Prostate gland (tissue), 2 donors: ENCODE data around the gene NCAN. TPM values are rescaled to one million over a fixed set of nuclear protein-coding genes. Genes with fewer than 3 reads are reported as not detected.

ENCODE experiments used
- DNase-seq: peaks from one replicate; pipeline ENCODE4 v3.0.0-alpha.2; 2019; ENCODE audit warnings: low spot score
- H3K27ac ChIP-seq, 2 donors: fragments of 200-600 bp; sonication (generic); 2 replicates each; pipeline ENCODE4 v1.5.1; 2017 to 2019
- H3K27me3 ChIP-seq: fragments of 200-600 bp; sonication (generic); replicated peaks from 2 replicates; pipeline ENCODE4 v1.5.1; 2019; ENCODE audit not compliant: insufficient read depth
- H3K36me3 ChIP-seq, 2 donors: fragments of 200-600 bp; sonication (generic); 1 replicate in 1 of 2; 2 replicates in 1 of 2; pipeline versions ENCODE4 v1.5.1 to v1.8.1; 2017 to 2019
- H3K4me1 ChIP-seq: fragments of 200-600 bp; sonication (generic); replicated peaks from 2 replicates; pipeline ENCODE4 v1.5.1; 2019
- H3K4me3 ChIP-seq, 2 donors: fragments of 200-600 bp; sonication (generic); 2 replicates each; pipeline ENCODE4 v1.5.1; 2017 to 2019
- H3K9me3 ChIP-seq: fragments of 200-600 bp; sonication (generic); 2 replicates; pipeline ENCODE4 v1.5.1; 2017
- POLR2A ChIP-seq: fragments of 450-650 bp; IDR thresholded peaks from one replicate; pipeline ENCODE4 v1.6.1; 2016; ENCODE audit warnings: antibody characterized with exemption, mild to moderate bottlenecking
- POLR2AphosphoS5 ChIP-seq: sonication (generic); formaldehyde crosslinking; IDR thresholded peaks from one replicate; pipeline ENCODE4 v1.6.1; 2017; ENCODE audit warnings: antibody characterized with exemption
- WGBS: methylation state at CpG from one replicate; pipeline ENCODE4 v1.1.5; 2018; 5-methylcytosine and 5-hydroxymethylcytosine counted together
- intact Hi-C: fragments of 100-400 bp; cut with DNase I; formaldehyde crosslinking; loops from one replicate; pipeline ENCODE4 v1.14.2; 2022
- total RNA-seq, 2 donors: library from RNA; depleted of rRNA; stranded (reverse); fragments of >200 nt; gene quantifications; one replicate each; pipeline ENCODE4 v1.1.0, GENCODE V29; 2016
- TF ChIP-seq, protein P1 (sequence below), 4 experiments: fragments of 200-600 bp in 2 of 4; fragments of 450-650 bp in 2 of 4; sonication (generic) in 2 of 4; IDR thresholded peaks; 1 replicate in 3 of 4; 2 replicates in 1 of 4; pipeline ENCODE4 v1.5.1; 2016 to 2019; ENCODE audit warnings: antibody characterized with exemption in 4 of 4, mild to moderate bottlenecking in 2 of 4, moderate library complexity in 2 of 4

Gene NCAN
- total RNA-seq, 2 donors from 2014 or later = 1.2 TPM; not detected in 1

- H3K9me3 ChIP-seq = no peaks in the 10 kb centered on the region
These were observed 48.9 kb downstream of the NCAN start for GRCh38 chr19:19260417-19261214.

GRCh38 chr19:19261350-19262189, 49.8 kb downstream of the NCAN start:
- Histone ChIP-seq H3K36me3 (no peaks in the 10 kb centered on the region), H3K4me3 (no peak overlapping the region), H3K9me3 (no peaks in the 10 kb centered on the region), H3K27me3 (peaks cover 11% of the 10 kb centered on the region), H3K4me1 (no peaks in the 10 kb centered on the region), H3K27ac (no peak overlapping the region)
- TF ChIP-seq POLR2AphosphoS5 (no peak), POLR2A (no peak)
- TF ChIP-seq, protein P1, sequence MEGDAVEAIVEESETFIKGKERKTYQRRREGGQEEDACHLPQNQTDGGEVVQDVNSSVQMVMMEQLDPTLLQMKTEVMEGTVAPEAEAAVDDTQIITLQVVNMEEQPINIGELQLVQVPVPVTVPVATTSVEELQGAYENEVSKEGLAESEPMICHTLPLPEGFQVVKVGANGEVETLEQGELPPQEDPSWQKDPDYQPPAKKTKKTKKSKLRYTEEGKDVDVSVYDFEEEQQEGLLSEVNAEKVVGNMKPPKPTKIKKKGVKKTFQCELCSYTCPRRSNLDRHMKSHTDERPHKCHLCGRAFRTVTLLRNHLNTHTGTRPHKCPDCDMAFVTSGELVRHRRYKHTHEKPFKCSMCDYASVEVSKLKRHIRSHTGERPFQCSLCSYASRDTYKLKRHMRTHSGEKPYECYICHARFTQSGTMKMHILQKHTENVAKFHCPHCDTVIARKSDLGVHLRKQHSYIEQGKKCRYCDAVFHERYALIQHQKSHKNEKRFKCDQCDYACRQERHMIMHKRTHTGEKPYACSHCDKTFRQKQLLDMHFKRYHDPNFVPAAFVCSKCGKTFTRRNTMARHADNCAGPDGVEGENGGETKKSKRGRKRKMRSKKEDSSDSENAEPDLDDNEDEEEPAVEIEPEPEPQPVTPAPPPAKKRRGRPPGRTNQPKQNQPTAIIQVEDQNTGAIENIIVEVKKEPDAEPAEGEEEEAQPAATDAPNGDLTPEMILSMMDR (IDR thresholded peaks at IDR 0.05) = no peak
- WGBS = 2% methylated on average over 52 of the region's 52 CpGs
- DNase-seq = no peak
- intact Hi-C loops = no loop called here

More at GRCh38 chr19:19260417-19261214, 48.9 kb downstream of the NCAN start:
- Histone ChIP-seq H3K4me1 (no peaks in the 10 kb centered on the region), H3K36me3 (no peaks in the 10 kb centered on the region), H3K27me3 (peaks cover 11% of the 10 kb centered on the region), H3K27ac (no peak overlapping the region), H3K4me3 (no peak overlapping the region)
- no peak for DNase-seq
- no peak for TF ChIP-seq POLR2A
- TF ChIP-seq POLR2AphosphoS5 = no peak
- TF ChIP-seq, protein P1 (IDR thresholded peaks at IDR 0.05) = no peak
- intact Hi-C loops = no loop called here
- 65% methylated on average over 25 of the region's 36 CpGs for WGBS

GRCh38 chr19:19262190-19263057, 50.7 kb downstream of the NCAN start:
- no peaks in the 10 kb centered on the region for H3K36me3 ChIP-seq
- intact Hi-C loops = no loop called here
- DNase-seq = no peak
- no peak overlapping the region for H3K27ac ChIP-seq
- no peak overlapping the region for H3K4me3 ChIP-seq
- peaks cover 11% of the 10 kb centered on the region for H3K27me3 ChIP-seq
- WGBS = 8% methylated on average over 31 of the region's 31 CpGs
- H3K9me3 ChIP-seq = no peaks in the 10 kb centered on the region
- no peaks in the 10 kb centered on the region for H3K4me1 ChIP-seq
- TF ChIP-seq, protein P1 (IDR thresholded peaks at IDR 0.05) = no peak
- TF ChIP-seq POLR2A = no peak
- no peak for TF ChIP-seq POLR2AphosphoS5

GRCh38 chr19:19263886-19264487, 52.2 kb downstream of the NCAN start:
- TF ChIP-seq POLR2A (no peak), POLR2AphosphoS5 (no peak)
- TF ChIP-seq, protein P1 (IDR thresholded peaks at IDR 0.05) = no peak
- H3K27me3 ChIP-seq = peaks cover 11% of the 10 kb centered on the region
- no peak overlapping the region for H3K27ac ChIP-seq
- WGBS = 83% methylated on average over 7 of the region's 7 CpGs
- H3K4me3 ChIP-seq = no peak overlapping the region
- H3K4me1 ChIP-seq = no peaks in the 10 kb centered on the region
- intact Hi-C loops = no loop called here
- H3K36me3 ChIP-seq = no peaks in the 10 kb centered on the region
- no peaks in the 10 kb centered on the region for H3K9me3 ChIP-seq
- no peak for DNase-seq
